ENCODE measurements around the gene TMEM184A. TPM values are rescaled to one million over a fixed set of nuclear protein-coding genes. Genes with fewer than 3 reads are reported as not detected.
A peak's percentile ranks its signal among the peaks of the same experiment; 100 is the strongest.

TMEM184A gene
- total and polyA plus RNA-seq, 7 donors: 0.28 to 60.3 (median 9.3) TPM; not detected in 3

- intact Hi-C loops (cut with DNase I): no loop called here
- peaks cover 0 to 21% (median 9%) of the 10 kb centered on the region in 4 donors for H3K4me1 ChIP-seq
- no peak overlapping the region for H3K27ac ChIP-seq
- no peaks in the 10 kb centered on the region for H3K9me3 ChIP-seq
- no peak for DNase-seq
- no peaks in the 10 kb centered on the region for H3K27me3 ChIP-seq
- H3K4me3 ChIP-seq: no peak overlapping the region
- TF ChIP-seq, protein P1, sequence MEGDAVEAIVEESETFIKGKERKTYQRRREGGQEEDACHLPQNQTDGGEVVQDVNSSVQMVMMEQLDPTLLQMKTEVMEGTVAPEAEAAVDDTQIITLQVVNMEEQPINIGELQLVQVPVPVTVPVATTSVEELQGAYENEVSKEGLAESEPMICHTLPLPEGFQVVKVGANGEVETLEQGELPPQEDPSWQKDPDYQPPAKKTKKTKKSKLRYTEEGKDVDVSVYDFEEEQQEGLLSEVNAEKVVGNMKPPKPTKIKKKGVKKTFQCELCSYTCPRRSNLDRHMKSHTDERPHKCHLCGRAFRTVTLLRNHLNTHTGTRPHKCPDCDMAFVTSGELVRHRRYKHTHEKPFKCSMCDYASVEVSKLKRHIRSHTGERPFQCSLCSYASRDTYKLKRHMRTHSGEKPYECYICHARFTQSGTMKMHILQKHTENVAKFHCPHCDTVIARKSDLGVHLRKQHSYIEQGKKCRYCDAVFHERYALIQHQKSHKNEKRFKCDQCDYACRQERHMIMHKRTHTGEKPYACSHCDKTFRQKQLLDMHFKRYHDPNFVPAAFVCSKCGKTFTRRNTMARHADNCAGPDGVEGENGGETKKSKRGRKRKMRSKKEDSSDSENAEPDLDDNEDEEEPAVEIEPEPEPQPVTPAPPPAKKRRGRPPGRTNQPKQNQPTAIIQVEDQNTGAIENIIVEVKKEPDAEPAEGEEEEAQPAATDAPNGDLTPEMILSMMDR (IDR thresholded peaks at IDR 0.05): no peak
- TF ChIP-seq POLR2AphosphoS5 (IDR thresholded peaks at IDR 0.05): no peak
- TF ChIP-seq POLR2A (IDR thresholded peaks at IDR 0.05): no peak
- TF ChIP-seq EP300 (IDR thresholded peaks at IDR 0.05): no peak
- no peaks in the 10 kb centered on the region for H3K36me3 ChIP-seq
- 54 to 76% methylated on average over 10 of the region's 10 CpGs for WGBS, 2 donors
Observed at GRCh38 chr7:1508277-1508758, 47.7 kb downstream of the TMEM184A start.

GRCh38 chr7:1505731-1506550, 50.1 kb downstream of the TMEM184A start:
- Histone ChIP-seq H3K36me3 (peaks cover 0 to 19% (median 12%) of the 10 kb centered on the region in 4 donors), H3K4me3 (no peak overlapping the region), H3K27me3 (no peaks in the 10 kb centered on the region), H3K9me3 (no peaks in the 10 kb centered on the region), H3K27ac (no peak overlapping the region), H3K4me1 (peaks cover 0 to 31% (median 27%) of the 10 kb centered on the region in 4 donors)
- WGBS, 2 donors: 55 to 69% methylated on average over 35 of the region's 35 CpGs
- DNase-seq: no peak
- intact Hi-C loops (cut with DNase I): loop anchor here (2.0 kb wide), 1 partner anchor 25 kb away; the partner anchor contains the start of gene MAFK
- TF ChIP-seq POLR2AphosphoS5 (IDR thresholded peaks at IDR 0.05) (no peak), EP300 (IDR thresholded peaks at IDR 0.05) (no peak), POLR2A (IDR thresholded peaks at IDR 0.05) (no peak)
- TF ChIP-seq, protein P1 (IDR thresholded peaks at IDR 0.05): no peak

GRCh38 chr7:1503816-1504775, 51.9 kb downstream of the TMEM184A start, which contains the start of gene INTS1:
Gene INTS1, minus strand, starts transcription at chr7:1504389. Its CDS starts 429 bp downstream, at chr7:1503960.
- Histone ChIP-seq H3K36me3 (peaks cover 18 to 38% (median 26%) of the 10 kb centered on the region in 4 donors), H3K4me3 (peak within 1 kb of the TSS; percentile 80 to 100 (median 96)), H3K4me1 (peaks cover 0 to 31% (median 27%) of the 10 kb centered on the region in 4 donors), H3K27me3 (no peaks in the 10 kb centered on the region), H3K9me3 (no peaks in the 10 kb centered on the region), H3K27ac (peak within 1 kb of the TSS; percentile 58 to 76 (median 68))
- TF ChIP-seq, protein P1 (IDR thresholded peaks at IDR 0.05): peak; percentile 15 to 92 (median 44)
- TF ChIP-seq POLR2A (IDR thresholded peaks at IDR 0.05): peak; percentile 24 to 36
- no peak for TF ChIP-seq EP300 (IDR thresholded peaks at IDR 0.05)
- TF ChIP-seq POLR2AphosphoS5 (IDR thresholded peaks at IDR 0.05): peak; percentile 63 to 86 (median 86)
- intact Hi-C loops (cut with DNase I): loop anchor here (1.0 to 2.0 kb wide), 2 partner anchors 27 to 66 kb away; partner anchors contain the start of genes MAFK and PSMG3
- peak; percentile 94 for DNase-seq
- 0 to 1% methylated on average over 118 of the region's 118 CpGs for WGBS, 2 donors

DNA sequence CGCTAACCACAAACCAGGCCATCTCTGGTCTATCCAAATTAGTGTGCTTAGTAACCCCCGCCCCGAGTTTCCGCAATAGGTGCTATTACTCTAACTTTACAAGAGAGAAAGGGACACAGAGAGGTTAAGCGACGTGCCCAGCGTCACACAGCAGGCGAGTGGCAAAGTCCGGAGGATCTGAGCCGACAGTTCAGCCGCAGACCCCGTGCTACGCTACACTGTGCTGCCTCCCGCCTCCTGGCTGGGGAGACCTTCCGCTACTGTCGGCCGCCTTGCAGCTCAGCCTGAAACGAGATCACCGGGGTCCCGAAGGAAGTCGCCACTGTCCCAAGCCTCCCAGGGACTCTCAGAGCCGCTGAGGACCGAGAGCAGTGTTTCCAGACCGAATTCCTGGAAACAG, 52.6 kb downstream of the TMEM184A start:
- peaks cover 0 to 31% (median 27%) of the 10 kb centered on the region in 4 donors for H3K4me1 ChIP-seq

More for the DNA sequence above, 52.6 kb downstream of the TMEM184A start:
- no peak for DNase-seq
- Histone ChIP-seq H3K27me3 (no peaks in the 10 kb centered on the region), H3K4me3 (peak overlapping the region; percentile 80 to 100 (median 96)), H3K36me3 (peaks cover 25 to 45% (median 32%) of the 10 kb centered on the region in 4 donors), H3K9me3 (no peaks in the 10 kb centered on the region), H3K27ac (peak overlapping the region in 2 of 4 donors; percentile 72 to 76)
- intact Hi-C loops (cut with DNase I): no loop called here
- WGBS, 2 donors: 19 to 28% methylated on average over 24 of the region's 24 CpGs
- TF ChIP-seq POLR2AphosphoS5 (IDR thresholded peaks at IDR 0.05): no peak
- no peak for TF ChIP-seq POLR2A (IDR thresholded peaks at IDR 0.05)

Data from sigmoid colon (tissue), 7 donors.